Endothelial cell of umbilical vein (primary cell): ENCODE data around the gene PRKCQ. TPM values are rescaled to one million over a fixed set of nuclear protein-coding genes. Genes with fewer than 3 reads are reported as not detected.

Experiments
- BruUV-seq: library from RNA; stranded (reverse); fragments of 400-500 nt; replicated peaks from 2 replicates; lab custom pipeline; 2021; lab: Mats Ljungman, UMichigan
- CTCF ChIA-PET: fragments of 300-600, 350-600 bp; sonication (Branson Sonifier 250); formaldehyde crosslinking; loops from one replicate; lab custom pipeline; 2021; ENCODE audit warnings: antibody characterized with exemption, inconsistent platforms; lab: Charles Lee
- POLR2A ChIA-PET: fragments of 300-600, 350-600 bp; sonication (Branson Sonifier 250); formaldehyde crosslinking; loops from one replicate; lab custom pipeline; 2021; ENCODE audit warnings: antibody characterized with exemption, inconsistent platforms; lab: Charles Lee
- DNase-seq: peaks from one replicate; pipeline ENCODE4 v3.0.0-alpha.2; 2011; ENCODE audit warnings: low read depth, low spot score
- FAIRE-seq: peaks from 2 replicates; lab custom pipeline; 2011; peaks lifted over from hg19 to GRCh38; lab: Jason Lieb, UNC
- H2AFZ ChIP-seq: 2 replicates; pipeline ENCODE4 v1.6.0; 2012; ENCODE audit warnings: low read depth, low read length, control low read depth, inconsistent platforms
- H3K27ac ChIP-seq: 2 replicates; pipeline ENCODE4 v1.5.1; 2011; ENCODE audit warnings: low read depth, mild to moderate bottlenecking, control low read depth, low read length, moderate library complexity; ENCODE audit not compliant: insufficient read depth
- H3K27me3 ChIP-seq, 2 experiments: 2 replicates each; pipeline versions ENCODE4 v1.6.0 to v1.6.1; 2011; ENCODE audit warnings: low read length in 2 of 2, mixed read lengths in 1 of 2; ENCODE audit not compliant: control insufficient read depth in 2 of 2, insufficient read depth in 2 of 2
- H3K36me3 ChIP-seq, 2 experiments: 2 replicates in 1 of 2; 3 replicates in 1 of 2; pipeline ENCODE4 v1.5.1; 2011; ENCODE audit warnings: low read length in 2 of 2, mild to moderate bottlenecking in 1 of 2, moderate library complexity in 1 of 2; ENCODE audit not compliant: control insufficient read depth in 2 of 2, insufficient read depth in 2 of 2; ENCODE audit errors: extremely low read depth in 1 of 2
- H3K4me1 ChIP-seq: 3 replicates; pipeline ENCODE4 v1.5.1; 2011; ENCODE audit warnings: mild to moderate bottlenecking, low read length; ENCODE audit not compliant: control insufficient read depth, insufficient read depth; ENCODE audit errors: extremely low read depth
- H3K4me2 ChIP-seq: 2 replicates; pipeline ENCODE4 v1.6.1; 2011; ENCODE audit warnings: low read length, control low read depth, mixed read lengths; ENCODE audit not compliant: insufficient read depth
- H3K4me3 ChIP-seq, 3 experiments: fragments of 200-600 bp in 1 of 3; sonication (generic), shearing (Covaris generic) in 1 of 3; replicated peaks in 1 of 3; 2 replicates each; pipeline ENCODE4 v1.5.1; 2011 to 2016; ENCODE audit warnings: control low read depth in 3 of 3, low read length in 3 of 3, mild to moderate bottlenecking in 2 of 3, inconsistent platforms in 1 of 3, low read depth in 1 of 3, moderate library complexity in 1 of 3; ENCODE audit not compliant: insufficient read depth in 1 of 3
- H3K79me2 ChIP-seq: 2 replicates; pipeline ENCODE4 v1.6.0; 2012; ENCODE audit warnings: low read length, inconsistent platforms; ENCODE audit not compliant: control insufficient read depth, insufficient read depth
- H3K9ac ChIP-seq: replicated peaks from 2 replicates; pipeline ENCODE3; 2011; ENCODE audit warnings: low read length, control low read depth; ENCODE audit not compliant: insufficient read depth; ENCODE audit errors: extremely low read depth
- H3K9me1 ChIP-seq: replicated peaks from 3 replicates; pipeline ENCODE4 v1.6.0; 2011; ENCODE audit warnings: mild to moderate bottlenecking, low read length; ENCODE audit not compliant: control insufficient read depth, insufficient read depth; ENCODE audit errors: extremely low read depth
- H3K9me3 ChIP-seq: replicated peaks from 2 replicates; pipeline ENCODE4 v1.5.1; 2012; ENCODE audit warnings: low read length, inconsistent platforms; ENCODE audit not compliant: control insufficient read depth, insufficient read depth
- H4K20me1 ChIP-seq: replicated peaks from 2 replicates; pipeline ENCODE3; 2011; ENCODE audit warnings: mild to moderate bottlenecking, low read length; ENCODE audit not compliant: control insufficient read depth, insufficient read depth; ENCODE audit errors: extremely low read depth
- EZH2 ChIP-seq: IDR thresholded peaks from 2 replicates; pipeline ENCODE4 v1.6.1; 2012; ENCODE audit warnings: borderline replicate concordance, low read depth, mild to moderate bottlenecking, moderate library complexity, low read length, inconsistent platforms; ENCODE audit not compliant: severe bottlenecking
- FOS ChIP-seq: IDR thresholded peaks from 2 replicates; pipeline ENCODE4 v1.6.1; 2011; ENCODE audit warnings: mild to moderate bottlenecking, low read length, moderate library complexity, borderline replicate concordance; ENCODE audit not compliant: insufficient read depth
- GATA2 ChIP-seq: IDR thresholded peaks from 2 replicates; pipeline ENCODE4 v1.7.0; 2011; ENCODE audit warnings: low read depth, mild to moderate bottlenecking, moderate library complexity, mixed read lengths, low read length; ENCODE audit not compliant: insufficient read length, insufficient read depth
- JUN ChIP-seq: IDR thresholded peaks from 2 replicates; pipeline ENCODE4 v1.6.1; 2011; ENCODE audit warnings: borderline replicate concordance, low read depth; ENCODE audit not compliant: insufficient read length, insufficient read depth
- MYC ChIP-seq: IDR thresholded peaks from one replicate; pipeline ENCODE4 v1.6.1; 2011; ENCODE audit warnings: mild to moderate bottlenecking, low read depth, low read length
- POLR2A ChIP-seq: IDR thresholded peaks from 2 replicates; pipeline ENCODE4 v1.6.1; 2012; ENCODE audit warnings: low read depth, mild to moderate bottlenecking, control low read depth, low read length
- POLR2AphosphoS5 ChIP-seq: IDR thresholded peaks from 2 replicates; pipeline ENCODE4 v1.6.1; 2012; ENCODE audit warnings: low read depth, mild to moderate bottlenecking, control low read depth, low read length, moderate library complexity; ENCODE audit not compliant: insufficient read depth
- dilution Hi-C: fragments of 300-500 bp; cut with MboI; formaldehyde crosslinking; loops from one replicate; pipeline ENCODE4 v1.15.0; 2019; ENCODE audit warnings: low sequenced_read_pairs; ENCODE audit not compliant: extremely low pct_ligation_motif_present
- intact Hi-C: fragments of 100-400 bp; cut with micrococcal nuclease; formaldehyde crosslinking; loops from one replicate; pipeline ENCODE4 v1.10.0; 2022
- polyA plus RNA-seq, 4 experiments: library from polyadenylated mRNA; depleted of rRNA in 3 of 4; stranded (reverse) in 3 of 4; unstranded in 1 of 4; fragments of >200 nt; gene quantifications; 2 replicates each; pipeline versions ENCODE4 v1.2.1 to v1.2.3, GENCODE V29; 2011 to 2012; ENCODE audit warnings: missing spikeins in 1 of 4
- total RNA-seq: library from RNA; stranded (reverse); gene quantifications from 2 replicates; pipeline ENCODE4 v1.2.3, GENCODE V29; 2021
- TF ChIP-seq, protein P1 (sequence below): IDR thresholded peaks from 2 replicates; pipeline ENCODE4 v1.6.1; 2011; ENCODE audit not compliant: insufficient read depth, insufficient read length
- TF ChIP-seq, protein P2 (sequence below), 2 donors: IDR thresholded peaks; 1 replicate in 1 of 2; 2 replicates in 1 of 2; pipeline ENCODE4 v1.5.1; 2011; ENCODE audit warnings: low read length in 2 of 2, mild to moderate bottlenecking in 2 of 2, moderate library complexity in 2 of 2, control low read depth in 1 of 2, inconsistent platforms in 1 of 2, low read depth in 1 of 2; ENCODE audit not compliant: insufficient read depth in 1 of 2; ENCODE audit errors: extremely low read depth in 1 of 2

The PRKCQ gene
- total and polyA plus RNA-seq, 2 donors (not counting 3 experiments of a cell fraction or from before 2014, with no cell fraction given), result 0.32 to 0.55 TPM

DNA sequence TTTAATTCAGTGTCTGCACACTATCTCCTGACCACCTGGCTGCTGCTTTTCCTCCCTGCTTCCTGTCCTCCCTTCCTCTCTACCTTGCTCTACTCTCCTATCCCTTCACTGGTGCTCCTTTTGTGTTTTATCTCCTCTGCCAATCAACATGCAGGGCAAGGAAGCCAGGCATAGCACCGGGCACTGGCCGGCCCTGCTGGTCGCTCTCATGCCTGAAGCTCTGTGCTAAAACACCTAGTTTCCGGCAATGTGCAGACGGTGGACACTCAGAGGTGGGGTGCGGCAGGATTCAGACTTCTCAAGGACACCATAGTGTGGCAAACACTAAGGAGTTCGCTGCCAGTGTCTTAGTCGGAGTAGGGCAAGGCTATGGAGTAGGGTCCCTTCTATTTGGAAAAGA, 177.1 kb downstream of the PRKCQ start:
- Histone ChIP-seq H3K79me2 (no peaks in the 10 kb centered on the region), H2AFZ (no peak overlapping the region), H3K27ac (no peak overlapping the region), H3K4me1 (peaks cover 6% of the 10 kb centered on the region), H3K36me3 (no peaks in the 10 kb centered on the region), H3K4me3 (no peak overlapping the region), H3K9me3 (no peaks in the 10 kb centered on the region), H3K4me2 (no peak overlapping the region), H3K27me3 (peaks cover 2 to 9% of the 10 kb centered on the region in 2 experiments), H4K20me1 (no peaks in the 10 kb centered on the region), H3K9me1 (no peaks in the 10 kb centered on the region), H3K9ac (no peak overlapping the region)
- TF ChIP-seq EZH2 (no peak), MYC (no peak), FOS (no peak), POLR2A (no peak), POLR2AphosphoS5 (no peak), JUN (no peak), GATA2 (no peak)
- TF ChIP-seq, protein P1, sequence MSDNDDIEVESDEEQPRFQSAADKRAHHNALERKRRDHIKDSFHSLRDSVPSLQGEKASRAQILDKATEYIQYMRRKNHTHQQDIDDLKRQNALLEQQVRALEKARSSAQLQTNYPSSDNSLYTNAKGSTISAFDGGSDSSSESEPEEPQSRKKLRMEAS, result no peak
- TF ChIP-seq, protein P2, sequence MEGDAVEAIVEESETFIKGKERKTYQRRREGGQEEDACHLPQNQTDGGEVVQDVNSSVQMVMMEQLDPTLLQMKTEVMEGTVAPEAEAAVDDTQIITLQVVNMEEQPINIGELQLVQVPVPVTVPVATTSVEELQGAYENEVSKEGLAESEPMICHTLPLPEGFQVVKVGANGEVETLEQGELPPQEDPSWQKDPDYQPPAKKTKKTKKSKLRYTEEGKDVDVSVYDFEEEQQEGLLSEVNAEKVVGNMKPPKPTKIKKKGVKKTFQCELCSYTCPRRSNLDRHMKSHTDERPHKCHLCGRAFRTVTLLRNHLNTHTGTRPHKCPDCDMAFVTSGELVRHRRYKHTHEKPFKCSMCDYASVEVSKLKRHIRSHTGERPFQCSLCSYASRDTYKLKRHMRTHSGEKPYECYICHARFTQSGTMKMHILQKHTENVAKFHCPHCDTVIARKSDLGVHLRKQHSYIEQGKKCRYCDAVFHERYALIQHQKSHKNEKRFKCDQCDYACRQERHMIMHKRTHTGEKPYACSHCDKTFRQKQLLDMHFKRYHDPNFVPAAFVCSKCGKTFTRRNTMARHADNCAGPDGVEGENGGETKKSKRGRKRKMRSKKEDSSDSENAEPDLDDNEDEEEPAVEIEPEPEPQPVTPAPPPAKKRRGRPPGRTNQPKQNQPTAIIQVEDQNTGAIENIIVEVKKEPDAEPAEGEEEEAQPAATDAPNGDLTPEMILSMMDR (IDR thresholded peaks at IDR 0.05; ENCODE audit: extremely low read depth in 1 of 2, insufficient read depth in 1 of 2, low read depth in 1 of 2, low read length in 2 of 2), result no peak
- ChIA-PET POLR2A (interaction anchor here (1.1 to 2.3 kb wide), 2 partner anchors 200 to 236 kb away, joined by 4 to 40 read pairs; partner anchors contain the start of gene PFKFB3), CTCF (interaction anchor here (1.3 to 3.8 kb wide), 14 partner anchors 14 to 431 kb away, joined by 4 to 285 read pairs (median 20); partner anchors contain the start of genes PFKFB3 and RBM17)
- intact Hi-C loops, result no loop called here
- no peak for FAIRE-seq
- dilution Hi-C loops, result no loop called here
- no TSS peak for BruUV-seq
- no peak for DNase-seq
